ENCODE results near the gene TRIM52.

TRIM52 gene

GRCh38 chr5:181258576-181258975, 2.4 kb downstream of the TRIM52 start:
- DNase-seq (ENCODE audit: low read depth): no peak

- no peak for DNase-seq (ENCODE audit: low read depth)
These were observed 4.9 kb downstream of the TRIM52 start for GRCh38 chr5:181255836-181256578.

- no peak for DNase-seq (ENCODE audit: low read depth)
These were observed 5.7 kb downstream of the TRIM52 start for GRCh38 chr5:181255276-181255675.

- no peak for DNase-seq (ENCODE audit: low read depth)
These were observed 12.7 kb downstream of the TRIM52 start for GRCh38 chr5:181248277-181248676.

- DNase-seq (ENCODE audit: low read depth): peak; percentile 62
These were observed 14.5 kb downstream of the TRIM52 start for GRCh38 chr5:181246276-181247049.

- DNase-seq (ENCODE audit: low read depth): no peak
These were observed 15.3 kb downstream of the TRIM52 start for GRCh38 chr5:181245427-181246275.

- DNase-seq (ENCODE audit: low read depth): peak; percentile 73
These were observed 17.2 kb downstream of the TRIM52 start, which contains the start of gene RACK1 for GRCh38 chr5:181243564-181244343. Gene RACK1 (minus strand): TSS chr5:181243906. CDS start chr5:181243800, 106 bp downstream.

GRCh38 chr5:181243018-181243563, 17.9 kb downstream of the TRIM52 start:
- no peak for DNase-seq (ENCODE audit: low read depth)

- no peak for DNase-seq (ENCODE audit: low read depth)
These were observed 18.9 kb downstream of the TRIM52 start for GRCh38 chr5:181242031-181242451.

- no peak for DNase-seq (ENCODE audit: low read depth)
These were observed 19.5 kb downstream of the TRIM52 start for GRCh38 chr5:181241393-181241975.

GRCh38 chr5:181239062-181239663, 21.8 kb downstream of the TRIM52 start:
- DNase-seq (ENCODE audit: low read depth): no peak

- no peak for DNase-seq (ENCODE audit: low read depth)
These were observed 23.1 kb downstream of the TRIM52 start for GRCh38 chr5:181237729-181238385.

- no peak for DNase-seq (ENCODE audit: low read depth)
These were observed 23.8 kb downstream of the TRIM52 start for GRCh38 chr5:181236954-181237641.

GRCh38 chr5:181236471-181236870, 24.5 kb downstream of the TRIM52 start:
- no peak for DNase-seq (ENCODE audit: low read depth)

GRCh38 chr5:181235689-181236366, 25.1 kb downstream of the TRIM52 start:
- DNase-seq (ENCODE audit: low read depth): no peak

- DNase-seq (ENCODE audit: low read depth): no peak
These were observed 25.6 kb downstream of the TRIM52 start for GRCh38 chr5:181235323-181235688.

- DNase-seq (ENCODE audit: low read depth): no peak
These were observed 26.3 kb downstream of the TRIM52 start for GRCh38 chr5:181234455-181235306.

Data from CMK (cell line).